ENCODE results near the gene ZNF497.
"Not testable (repeated sequence)": the region's sequence is repeated elsewhere in the genome, so short reads cannot be mapped to it uniquely, and the experiment has no call there.

The ZNF497 gene

DNA sequence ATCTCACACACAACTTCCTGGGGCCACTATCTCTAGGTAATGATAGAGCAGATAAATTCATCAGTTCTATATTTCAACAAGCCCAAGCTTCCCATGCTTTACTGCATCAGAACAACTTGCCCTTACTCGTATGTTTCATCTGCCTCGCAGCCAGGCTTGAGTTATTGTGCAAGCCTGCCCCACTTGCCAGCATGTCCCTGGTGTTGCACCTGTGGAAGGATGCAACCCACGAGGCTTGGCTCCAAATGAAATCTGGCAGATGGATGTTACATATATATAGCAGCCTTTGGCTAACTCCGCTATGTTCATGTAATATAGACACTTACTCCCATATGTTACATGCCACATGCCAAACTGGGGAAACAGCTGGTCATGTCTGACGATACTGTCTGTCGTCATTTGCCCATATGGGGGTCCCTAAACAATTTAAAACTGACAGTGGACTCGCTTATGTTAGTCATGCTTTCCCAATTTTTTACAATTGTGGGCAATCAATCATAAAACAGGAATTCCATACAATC, 51.1 kb downstream of the ZNF497 start:
- Histone ChIP-seq H3K4me1 (ENCODE audit: control insufficient read depth in 1 of 2, insufficient read depth in 2 of 2, low read length in 2 of 2) (peaks cover 0 to 2% of the 10 kb centered on the region in 2 donors), H3K27me3 (ENCODE audit: low read depth, low read length) (no peaks in the 10 kb centered on the region), H3K36me3 (ENCODE audit: control insufficient read depth in 1 of 2, insufficient read depth in 2 of 2, low read length in 2 of 2) (peaks cover 44 to 69% of the 10 kb centered on the region in 2 donors), H3K4me3 (ENCODE audit: low read depth in 1 of 2, low read length in 2 of 2) (no peak overlapping the region), H3K27ac (ENCODE audit: low read length) (no peak overlapping the region), H3K9me3 (ENCODE audit: control insufficient read depth in 1 of 2, low read length in 2 of 2) (no peaks in the 10 kb centered on the region)

GRCh38 chr19:58310685-58311084, 51.9 kb downstream of the ZNF497 start:
- not testable (repeated sequence) for H3K9me3 ChIP-seq (ENCODE audit: control insufficient read depth in 1 of 2, low read length in 2 of 2); H3K4me3 ChIP-seq (ENCODE audit: low read depth in 1 of 2, low read length in 2 of 2)
- peaks cover 44 to 65% of the 10 kb centered on the region in 2 donors for H3K36me3 ChIP-seq (ENCODE audit: control insufficient read depth in 1 of 2, insufficient read depth in 2 of 2, low read length in 2 of 2)

DNA sequence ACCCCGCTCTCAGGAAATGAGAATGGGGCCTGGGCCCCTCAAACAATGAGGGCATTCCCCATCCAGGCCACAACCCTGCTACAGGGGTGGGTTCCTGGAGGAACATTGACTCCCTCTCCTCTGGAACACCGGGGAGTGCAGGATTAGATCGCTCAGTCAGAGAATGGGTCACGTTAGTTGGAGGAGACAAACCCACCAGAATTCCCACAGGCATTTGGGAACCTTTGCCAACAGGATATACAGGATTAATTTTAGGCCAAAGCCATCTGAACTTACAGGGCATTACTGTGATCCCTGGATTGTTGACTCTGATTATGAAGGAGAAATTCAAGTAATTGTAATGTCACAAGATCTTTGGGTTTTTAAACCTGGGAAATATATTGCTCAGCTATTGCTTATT, 54.8 kb downstream of the ZNF497 start:
- Histone ChIP-seq H3K9me3 (ENCODE audit: control insufficient read depth in 1 of 2, low read length in 2 of 2) (no peaks in the 10 kb centered on the region), H3K4me1 (ENCODE audit: control insufficient read depth in 1 of 2, insufficient read depth in 2 of 2, low read length in 2 of 2) (peaks cover 0 to 8% of the 10 kb centered on the region in 2 donors), H3K27me3 (ENCODE audit: low read depth, low read length) (no peaks in the 10 kb centered on the region), H3K4me3 (ENCODE audit: low read depth in 1 of 2, low read length in 2 of 2) (no peak overlapping the region), H3K27ac (ENCODE audit: low read length) (no peak overlapping the region), H3K36me3 (ENCODE audit: control insufficient read depth in 1 of 2, insufficient read depth in 2 of 2, low read length in 2 of 2) (peaks cover 34 to 39% of the 10 kb centered on the region in 2 donors)

More at GRCh38 chr19:58310685-58311084, 51.9 kb downstream of the ZNF497 start:
- not testable (repeated sequence) for H3K27me3 ChIP-seq (ENCODE audit: low read depth, low read length); H3K4me1 ChIP-seq (ENCODE audit: control insufficient read depth in 1 of 2, insufficient read depth in 2 of 2, low read length in 2 of 2); H3K27ac ChIP-seq (ENCODE audit: low read length)

- H3K9me3 ChIP-seq (ENCODE audit: control insufficient read depth in 1 of 2, low read length in 2 of 2) = no peaks in the 10 kb centered on the region
- no peaks in the 10 kb centered on the region for H3K27me3 ChIP-seq (ENCODE audit: low read depth, low read length)
- peaks cover 24 to 31% of the 10 kb centered on the region in 2 donors for H3K36me3 ChIP-seq (ENCODE audit: control insufficient read depth in 1 of 2, insufficient read depth in 2 of 2, low read length in 2 of 2)
- peaks cover 0 to 8% of the 10 kb centered on the region in 2 donors for H3K4me1 ChIP-seq (ENCODE audit: control insufficient read depth in 1 of 2, insufficient read depth in 2 of 2, low read length in 2 of 2)
- peak overlapping the region; percentile 89 to 94 for H3K4me3 ChIP-seq (ENCODE audit: low read depth in 1 of 2, low read length in 2 of 2)
- H3K27ac ChIP-seq (ENCODE audit: low read length) = peak overlapping the region; percentile 77
Measured at GRCh38 chr19:58305932-58306323, 56.6 kb downstream of the ZNF497 start.

- Histone ChIP-seq H3K27me3 (ENCODE audit: low read depth, low read length) (no peaks in the 10 kb centered on the region), H3K4me1 (ENCODE audit: control insufficient read depth in 1 of 2, insufficient read depth in 2 of 2, low read length in 2 of 2) (peaks cover 0 to 8% of the 10 kb centered on the region in 2 donors), H3K36me3 (ENCODE audit: control insufficient read depth in 1 of 2, insufficient read depth in 2 of 2, low read length in 2 of 2) (peaks cover 24 to 37% of the 10 kb centered on the region in 2 donors)
Measured at GRCh38 chr19:58305065-58305931, 57.3 kb downstream of the ZNF497 start, which contains the start of gene ERVK3-1. Gene ERVK3-1 (plus strand): TSS chr19:58305377. CDS start chr19:58312169, 6,792 bp downstream.

DNA sequence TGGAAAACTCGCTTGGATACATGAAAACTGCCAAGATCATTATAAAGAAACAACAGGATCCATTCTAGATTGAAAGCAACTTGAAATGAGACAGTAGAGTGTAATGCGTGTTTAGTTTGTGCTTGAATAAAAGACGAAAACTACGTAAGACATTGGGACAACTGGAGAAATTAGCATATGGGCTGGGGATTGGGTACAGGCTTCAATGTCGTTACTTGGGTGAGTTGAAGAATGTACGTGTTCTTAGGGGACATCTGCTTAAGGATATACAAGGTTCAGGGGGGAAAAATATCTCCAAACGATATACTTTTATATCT, 57.8 kb downstream of the ZNF497 start:
- peak overlapping the region; percentile 85 for H3K27ac ChIP-seq (ENCODE audit: low read length)
- peaks cover 0 to 3% of the 10 kb centered on the region in 2 donors for H3K9me3 ChIP-seq (ENCODE audit: control insufficient read depth in 1 of 2, low read length in 2 of 2)

More at GRCh38 chr19:58305065-58305931, 57.3 kb downstream of the ZNF497 start, which contains the start of gene ERVK3-1:
- H3K27ac ChIP-seq (ENCODE audit: low read length) = peak within 1 kb of the TSS; percentile 85
- peak within 1 kb of the TSS; percentile 89 to 94 for H3K4me3 ChIP-seq (ENCODE audit: low read depth in 1 of 2, low read length in 2 of 2)
- H3K9me3 ChIP-seq (ENCODE audit: control insufficient read depth in 1 of 2, low read length in 2 of 2) = peaks cover 0 to 3% of the 10 kb centered on the region in 2 donors

More for the DNA sequence above, 57.8 kb downstream of the ZNF497 start:
- Histone ChIP-seq H3K4me1 (ENCODE audit: control insufficient read depth in 1 of 2, insufficient read depth in 2 of 2, low read length in 2 of 2) (peaks cover 0 to 8% of the 10 kb centered on the region in 2 donors), H3K4me3 (ENCODE audit: low read depth in 1 of 2, low read length in 2 of 2) (peak overlapping the region; percentile 89 to 94), H3K27me3 (ENCODE audit: low read depth, low read length) (no peaks in the 10 kb centered on the region), H3K36me3 (ENCODE audit: control insufficient read depth in 1 of 2, insufficient read depth in 2 of 2, low read length in 2 of 2) (peaks cover 24 to 43% of the 10 kb centered on the region in 2 donors)
